Stimulated activated CD4-positive, alpha-beta T cell treated with anti-CD3 and anti-CD28 coated beads, Interleukin-4, amount 100 ng/mL, for 24 hours (primary cell): Measurements from ENCODE around the gene SPTBN5.

Experiments used
- DNase-seq: peaks from one replicate; pipeline ENCODE4 v3.0.0-alpha.2; 2020

Gene SPTBN5

GRCh38 chr15:41893422-41894250, at the start of gene SPTBN5:
Gene SPTBN5, minus strand, starts transcription at chr15:41894053. Its CDS starts 556 bp downstream, at chr15:41893497.
- no peak for DNase-seq

GRCh38 chr15:41942886-41943285, 49.0 kb upstream of the SPTBN5 start:
- DNase-seq: no peak

- no peak for DNase-seq
Observed at GRCh38 chr15:41941644-41942415, 48.0 kb upstream of the SPTBN5 start.

GRCh38 chr15:41940441-41940857, 46.6 kb upstream of the SPTBN5 start:
- peak; percentile 62 for DNase-seq

- no peak for DNase-seq
Observed at GRCh38 chr15:41939986-41940385, 46.1 kb upstream of the SPTBN5 start.

GRCh38 chr15:41937568-41937923, 43.7 kb upstream of the SPTBN5 start:
- no peak for DNase-seq

GRCh38 chr15:41936649-41937567, 43.1 kb upstream of the SPTBN5 start:
- peak; percentile 84 for DNase-seq

- no peak for DNase-seq
Observed at GRCh38 chr15:41936155-41936554, 42.3 kb upstream of the SPTBN5 start.

- peak; percentile 14 for DNase-seq
Observed at GRCh38 chr15:41935566-41936020, 41.7 kb upstream of the SPTBN5 start.

- DNase-seq: peak; percentile 74
Observed at GRCh38 chr15:41934843-41935242, 41.0 kb upstream of the SPTBN5 start.

GRCh38 chr15:41933771-41934170, 39.9 kb upstream of the SPTBN5 start:
- DNase-seq: peak; percentile 8

GRCh38 chr15:41933326-41933725, 39.5 kb upstream of the SPTBN5 start:
- no peak for DNase-seq

GRCh38 chr15:41932511-41933289, 38.8 kb upstream of the SPTBN5 start:
- DNase-seq: no peak

- DNase-seq: no peak
Observed at GRCh38 chr15:41932101-41932500, 38.2 kb upstream of the SPTBN5 start.

- DNase-seq: no peak
Observed at GRCh38 chr15:41930867-41931222, 37.0 kb upstream of the SPTBN5 start.

- DNase-seq: no peak
Observed at GRCh38 chr15:41930221-41930866, 36.5 kb upstream of the SPTBN5 start.

- peak; percentile 19 for DNase-seq
Observed at GRCh38 chr15:41928637-41929620, 35.1 kb upstream of the SPTBN5 start.

- no peak for DNase-seq
Observed at GRCh38 chr15:41928100-41928499, 34.2 kb upstream of the SPTBN5 start.

GRCh38 chr15:41927536-41927935, 33.7 kb upstream of the SPTBN5 start:
- DNase-seq: no peak
